BLaER1 treated with 17β-estradiol and CSF1 and Interleukin-3, amounts not matched to agents 10 nM and 100 nM (cell line): ENCODE measurements around the gene SLC25A46.
A peak's percentile ranks its signal among the peaks of the same experiment; 100 is the strongest.

ENCODE experiments used
- H3K27ac ChIP-seq, 11 experiments: shearing (Covaris generic); formaldehyde crosslinking; 2 replicates each; pipeline ENCODE4 v1.8.1; 2022
- H3K27me3 ChIP-seq, 11 experiments: shearing (Covaris generic); formaldehyde crosslinking; 2 replicates each; pipeline ENCODE4 v1.8.1; 2022
- H3K36me3 ChIP-seq, 11 experiments: shearing (Covaris generic); formaldehyde crosslinking; 2 replicates each; pipeline ENCODE4 v1.8.1; 2022
- H3K4me1 ChIP-seq, 10 experiments: shearing (Covaris generic); formaldehyde crosslinking; 2 replicates each; pipeline ENCODE4 v1.8.1; 2022
- H3K4me2 ChIP-seq, 11 experiments: shearing (Covaris generic); formaldehyde crosslinking; 2 replicates each; pipeline ENCODE4 v1.8.1; 2022
- H3K4me3 ChIP-seq, 10 experiments: shearing (Covaris generic); formaldehyde crosslinking; 2 replicates each; pipeline ENCODE4 v1.8.1; 2022
- H3K9ac ChIP-seq, 11 experiments: shearing (Covaris generic); formaldehyde crosslinking; 2 replicates each; pipeline ENCODE4 v1.8.1; 2022
- H3K9me3 ChIP-seq, 11 experiments: shearing (Covaris generic); formaldehyde crosslinking; replicated peaks in 1 of 11; 2 replicates each; pipeline ENCODE4 v1.8.1; 2022
- H4K20me1 ChIP-seq, 11 experiments: shearing (Covaris generic); formaldehyde crosslinking; 2 replicates each; pipeline ENCODE4 v1.8.1; 2022
- Cebpa-rat ChIP-seq, 11 experiments: shearing (Covaris generic); IDR thresholded peaks; 2 replicates each; pipeline ENCODE4 v1.8.1; 2022

SLC25A46 gene

DNA sequence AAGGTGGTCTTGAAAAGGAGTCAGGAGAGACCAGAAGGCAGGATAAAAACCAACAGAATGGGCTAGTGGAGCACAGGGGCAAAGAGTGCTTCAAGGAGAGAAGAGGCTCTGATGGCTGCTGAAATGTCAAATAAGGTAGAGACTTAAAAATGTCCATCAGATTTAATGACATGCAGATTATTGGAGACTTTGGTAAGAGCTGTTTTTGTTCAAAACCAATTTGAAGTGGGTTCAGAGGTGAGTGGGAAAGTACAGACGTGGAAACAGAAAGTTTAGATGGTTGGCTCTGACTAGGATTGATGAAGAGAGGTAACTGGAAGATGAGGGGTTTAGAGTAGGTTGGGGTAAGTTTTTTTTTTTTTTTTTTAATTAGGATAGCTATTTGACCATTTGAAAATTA lies 14.1 kb downstream of the SLC25A46 start:
- Histone ChIP-seq H3K4me3 (no peak overlapping the region), H3K9ac (no peak overlapping the region), H3K27me3 (no peaks in the 10 kb centered on the region), H3K9me3 (no peaks in the 10 kb centered on the region), H3K4me2 (no peak overlapping the region), H4K20me1 (peaks cover 0 to 4% (median 0%) of the 10 kb centered on the region in 11 experiments; a peak in 4 of 22 replicates), H3K36me3 (peaks cover 66 to 100% (median 77%) of the 10 kb centered on the region in 11 experiments), H3K4me1 (no peaks in the 10 kb centered on the region), H3K27ac (no peak overlapping the region)
- no peak for TF ChIP-seq Cebpa-rat (IDR thresholded peaks at IDR 0.05)

DNA sequence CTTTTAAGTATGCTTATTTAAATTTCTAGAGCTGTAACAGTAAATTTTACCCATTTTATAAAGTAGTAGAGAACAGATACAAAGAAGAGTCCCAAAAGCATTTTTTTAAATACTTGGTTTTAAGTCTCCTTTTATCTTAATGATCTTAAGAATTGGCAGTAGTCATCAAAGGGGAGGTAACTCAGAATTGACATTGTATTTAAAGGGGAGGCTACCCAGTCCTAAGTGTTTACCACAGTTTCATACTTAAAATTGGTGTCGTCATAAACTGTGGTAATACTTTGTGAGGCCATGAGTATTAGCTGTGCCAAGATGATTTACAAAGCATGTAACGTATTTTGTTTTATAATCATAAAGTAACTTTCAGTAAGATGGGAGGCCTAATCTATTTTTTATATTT lies 14.8 kb downstream of the SLC25A46 start:
- H3K27me3 ChIP-seq = no peaks in the 10 kb centered on the region
- peaks cover 0 to 4% (median 0%) of the 10 kb centered on the region in 11 experiments; a peak in 4 of 22 replicates for H4K20me1 ChIP-seq
- H3K4me1 ChIP-seq = no peaks in the 10 kb centered on the region
- H3K4me3 ChIP-seq = no peak overlapping the region
- no peak for TF ChIP-seq Cebpa-rat (IDR thresholded peaks at IDR 0.05)
- H3K27ac ChIP-seq = no peak overlapping the region
- H3K36me3 ChIP-seq = peaks cover 63 to 100% (median 77%) of the 10 kb centered on the region in 11 experiments
- H3K4me2 ChIP-seq = no peak overlapping the region
- H3K9ac ChIP-seq = no peak overlapping the region
- no peaks in the 10 kb centered on the region for H3K9me3 ChIP-seq

DNA sequence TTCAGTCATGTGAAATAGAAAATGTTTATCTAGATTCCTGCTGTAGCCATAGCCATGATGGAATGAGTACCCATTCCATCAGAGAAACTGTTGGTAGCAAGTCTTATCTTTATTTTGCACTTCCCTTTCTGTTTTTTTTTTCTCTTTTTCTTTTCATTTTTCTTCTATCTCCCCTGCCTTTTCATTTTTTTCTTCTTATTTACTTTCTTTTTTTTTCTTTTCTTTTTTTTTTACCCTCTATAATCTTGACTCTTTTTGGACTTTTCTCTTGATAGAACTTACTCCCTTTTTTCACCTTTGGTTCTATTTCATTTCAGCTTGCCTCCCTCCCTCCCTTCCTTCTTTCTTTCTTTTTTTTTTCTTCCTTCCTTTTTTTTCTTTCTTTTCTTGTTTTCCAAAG lies 15.4 kb downstream of the SLC25A46 start:
- H3K9me3 ChIP-seq = no peaks in the 10 kb centered on the region
- H3K9ac ChIP-seq = 0 out of 22 replicates have a peak overlapping the region, but pooled peaks of 1 of the 11 experiments have one; percentile 12
- no peak overlapping the region for H3K27ac ChIP-seq
- H4K20me1 ChIP-seq = peaks cover 0 to 4% (median 0%) of the 10 kb centered on the region in 11 experiments; a peak in 4 of 22 replicates
- H3K4me2 ChIP-seq = no peak overlapping the region
- H3K36me3 ChIP-seq = peaks cover 63 to 100% (median 77%) of the 10 kb centered on the region in 11 experiments
- H3K27me3 ChIP-seq = no peaks in the 10 kb centered on the region
- TF ChIP-seq Cebpa-rat (IDR thresholded peaks at IDR 0.05) = no peak
- H3K4me1 ChIP-seq = no peaks in the 10 kb centered on the region
- no peak overlapping the region for H3K4me3 ChIP-seq

DNA sequence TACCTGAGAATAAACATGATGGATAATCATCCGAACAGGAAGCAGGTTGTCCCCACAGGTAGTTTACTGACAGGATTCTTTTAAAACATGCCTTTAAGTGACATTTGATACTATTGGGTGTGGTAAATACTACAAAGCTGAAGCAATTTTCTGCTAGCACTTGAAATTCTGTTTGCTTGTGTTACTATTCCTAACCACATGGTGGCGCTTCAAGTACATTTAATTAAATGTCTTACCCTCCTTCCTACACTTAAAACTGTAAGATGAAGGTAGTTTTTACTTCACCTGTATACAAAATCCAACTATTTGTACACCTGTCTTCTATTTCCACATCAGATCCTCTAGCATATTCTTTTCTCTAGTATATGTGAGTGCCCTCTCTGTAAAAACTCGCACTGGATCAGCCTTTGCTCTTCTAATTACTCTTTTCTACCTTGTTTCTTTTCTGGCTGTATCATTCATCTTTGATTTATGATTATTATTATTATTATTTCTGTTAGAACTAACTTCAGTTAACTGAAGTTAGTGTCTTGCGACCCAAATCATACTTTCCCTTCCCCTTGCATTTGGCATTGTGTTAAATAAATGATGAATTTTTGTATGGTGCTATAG lies 18.4 kb downstream of the SLC25A46 start:
- Histone ChIP-seq H3K4me2 (no peak overlapping the region), H3K9me3 (no peaks in the 10 kb centered on the region), H3K9ac (no peak overlapping the region), H3K27ac (no peak overlapping the region), H3K4me1 (no peaks in the 10 kb centered on the region), H3K36me3 (peaks cover 63 to 100% (median 83%) of the 10 kb centered on the region in 11 experiments), H3K4me3 (no peak overlapping the region), H3K27me3 (no peaks in the 10 kb centered on the region), H4K20me1 (peaks cover 0 to 4% (median 0%) of the 10 kb centered on the region in 11 experiments; a peak in 3 of 22 replicates)
- no peak for TF ChIP-seq Cebpa-rat (IDR thresholded peaks at IDR 0.05)

DNA sequence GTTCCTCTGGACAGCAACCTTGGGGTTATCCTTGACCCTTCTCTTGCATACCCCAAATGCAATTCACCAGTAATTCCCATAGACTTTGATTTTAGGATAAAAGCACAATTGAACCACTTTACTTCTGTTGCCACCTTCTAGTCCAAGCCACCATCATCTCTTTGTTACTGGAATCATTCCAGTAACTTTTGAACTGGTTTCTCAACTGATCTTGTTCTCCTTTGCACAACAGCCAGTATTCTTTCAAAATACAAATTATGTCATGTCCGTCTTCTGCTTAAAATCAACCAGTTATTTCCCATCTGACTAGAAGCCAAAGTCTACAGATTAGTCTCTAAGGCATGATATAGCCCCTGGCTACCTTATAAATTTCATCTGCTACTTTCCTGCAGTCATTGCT lies 21.4 kb downstream of the SLC25A46 start:
- TF ChIP-seq Cebpa-rat (IDR thresholded peaks at IDR 0.05) = no peak

DNA sequence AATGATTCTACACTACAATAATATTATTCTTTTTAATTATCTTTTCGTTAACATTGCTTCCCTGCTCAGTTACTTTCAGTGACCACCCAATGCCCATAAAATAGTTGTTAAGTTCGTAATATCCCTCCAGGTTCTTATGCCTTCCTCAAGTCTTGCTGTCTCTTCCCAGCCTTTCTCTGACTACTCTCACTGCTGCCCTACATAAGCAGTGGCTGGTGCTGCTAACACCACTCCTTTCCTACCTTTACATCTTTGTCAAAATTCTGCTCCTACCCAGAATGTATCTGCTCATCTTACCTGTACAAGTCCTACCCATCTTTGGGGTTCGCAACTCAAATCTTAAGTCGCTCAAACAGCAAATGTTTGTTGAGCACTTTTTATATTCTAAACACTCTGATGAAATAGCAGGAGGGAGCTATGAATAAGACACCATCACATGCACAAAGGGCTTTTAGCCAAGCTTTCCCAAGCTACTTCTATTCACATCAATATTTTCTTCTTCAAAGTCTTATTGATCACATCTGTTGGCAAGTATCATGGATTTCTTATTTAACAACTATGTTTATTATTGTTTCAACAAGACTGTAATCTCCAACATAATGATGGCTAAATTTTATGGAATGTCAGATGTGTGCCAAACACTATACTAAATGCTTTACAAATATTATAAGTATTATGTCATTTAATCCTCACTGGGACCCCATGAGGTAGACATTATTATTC lies 29.5 kb downstream of the SLC25A46 start:
- H3K4me3 ChIP-seq = no peak overlapping the region
- no peaks in the 10 kb centered on the region for H4K20me1 ChIP-seq
- no peaks in the 10 kb centered on the region for H3K27me3 ChIP-seq
- no peaks in the 10 kb centered on the region for H3K9me3 ChIP-seq
- no peaks in the 10 kb centered on the region for H3K4me1 ChIP-seq
- no peak overlapping the region for H3K9ac ChIP-seq
- no peak for TF ChIP-seq Cebpa-rat (IDR thresholded peaks at IDR 0.05)
- H3K36me3 ChIP-seq = peaks cover 0 to 8% (median 0%) of the 10 kb centered on the region in 11 experiments; a peak in 5 of 22 replicates
- H3K27ac ChIP-seq = no peak overlapping the region
- H3K4me2 ChIP-seq = no peak overlapping the region

More for the DNA sequence above, 21.4 kb downstream of the SLC25A46 start:
- Histone ChIP-seq H3K27ac (no peak overlapping the region), H3K4me1 (no peaks in the 10 kb centered on the region), H3K4me3 (no peak overlapping the region), H3K36me3 (peaks cover 56 to 89% (median 75%) of the 10 kb centered on the region in 11 experiments), H3K4me2 (no peak overlapping the region), H3K9me3 (no peaks in the 10 kb centered on the region), H3K9ac (no peak overlapping the region), H4K20me1 (peaks cover 0 to 3% (median 0%) of the 10 kb centered on the region in 11 experiments; a peak in 2 of 22 replicates), H3K27me3 (no peaks in the 10 kb centered on the region)

DNA sequence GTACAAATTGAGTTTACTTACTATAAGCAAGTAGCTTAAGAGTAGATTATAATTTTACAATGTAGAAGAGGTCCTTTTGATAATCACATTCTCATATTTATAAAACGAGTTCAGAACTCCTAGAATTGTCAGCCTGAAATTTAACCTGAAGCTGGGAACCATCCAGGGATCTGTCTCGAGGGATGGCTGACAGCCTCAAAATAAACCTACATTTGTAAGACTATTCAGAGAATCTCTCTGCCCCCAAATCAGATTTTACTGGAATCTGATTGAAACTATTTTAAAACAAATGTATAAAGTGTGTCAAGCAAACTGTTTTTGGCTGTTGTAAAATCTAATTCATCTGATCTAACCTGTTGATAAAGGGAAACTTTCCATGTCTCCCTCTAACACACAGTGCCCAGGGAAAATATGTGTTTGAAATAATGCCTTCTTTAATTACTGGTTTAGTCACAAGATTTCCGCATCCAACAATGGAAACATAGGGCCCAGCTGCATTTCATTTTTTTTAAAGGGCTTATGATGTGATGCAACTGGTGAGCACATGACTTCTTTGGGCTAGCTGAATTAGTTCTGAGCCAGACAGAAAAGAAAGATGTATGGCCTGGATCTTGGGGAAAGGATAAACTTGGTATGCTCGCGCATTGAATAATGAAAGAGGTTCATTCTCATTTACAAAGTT lies 30.3 kb downstream of the SLC25A46 start:
- Histone ChIP-seq H3K27ac (no peak overlapping the region), H3K36me3 (peaks cover 0 to 4% (median 0%) of the 10 kb centered on the region in 11 experiments; a peak in 1 of 22 replicates), H3K4me1 (no peaks in the 10 kb centered on the region), H3K9ac (no peak overlapping the region), H4K20me1 (no peaks in the 10 kb centered on the region), H3K27me3 (no peaks in the 10 kb centered on the region), H3K4me3 (no peak overlapping the region), H3K4me2 (no peak overlapping the region), H3K9me3 (no peaks in the 10 kb centered on the region)
- no peak for TF ChIP-seq Cebpa-rat (IDR thresholded peaks at IDR 0.05)

DNA sequence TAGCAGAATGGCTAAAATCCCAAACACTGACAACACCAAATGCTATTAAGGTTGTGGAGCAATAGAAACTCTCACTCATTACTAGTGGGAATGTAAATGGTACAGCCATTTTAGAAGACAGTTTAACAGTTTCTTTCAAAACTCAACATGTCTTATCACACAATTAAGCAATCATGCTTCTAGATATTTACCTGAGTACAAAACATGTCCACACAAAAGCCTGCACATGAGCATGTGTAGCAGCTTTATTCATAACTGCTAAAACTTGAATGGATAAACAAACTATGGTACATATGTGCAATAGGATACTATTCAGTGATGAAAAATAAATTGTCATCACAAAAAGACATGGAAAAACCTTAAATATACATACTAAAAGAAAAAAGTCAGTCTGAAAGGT lies 31.5 kb downstream of the SLC25A46 start:
- H4K20me1 ChIP-seq = no peaks in the 10 kb centered on the region
- H3K27me3 ChIP-seq = no peaks in the 10 kb centered on the region
- H3K4me2 ChIP-seq = no peak overlapping the region
- H3K9me3 ChIP-seq = no peaks in the 10 kb centered on the region
- H3K27ac ChIP-seq = no peak overlapping the region
- no peaks in the 10 kb centered on the region for H3K36me3 ChIP-seq
- H3K9ac ChIP-seq = no peak overlapping the region
- TF ChIP-seq Cebpa-rat (IDR thresholded peaks at IDR 0.05) = no peak
- no peak overlapping the region for H3K4me3 ChIP-seq
- no peaks in the 10 kb centered on the region for H3K4me1 ChIP-seq

DNA sequence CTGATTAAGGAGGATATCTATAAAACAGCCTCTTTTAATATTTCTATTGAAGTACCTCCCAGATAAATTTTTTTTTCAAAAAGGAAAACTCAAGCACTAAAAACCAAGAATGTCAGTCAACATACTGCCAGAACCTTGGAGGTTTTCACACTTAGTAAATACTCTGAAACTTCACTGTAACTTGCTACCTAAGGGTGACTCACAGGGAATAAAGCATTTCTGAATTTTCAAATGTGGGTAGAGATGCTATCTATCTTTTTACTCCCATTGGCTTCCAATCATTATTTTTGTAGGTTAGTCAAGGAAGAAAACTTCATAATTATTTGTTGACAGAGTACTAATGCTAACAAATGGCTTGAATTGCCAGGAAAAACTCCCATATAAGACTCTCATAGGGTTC lies 46.1 kb downstream of the SLC25A46 start:
- H3K4me2 ChIP-seq = no peak overlapping the region

More for the DNA sequence above, 46.1 kb downstream of the SLC25A46 start:
- Histone ChIP-seq H3K27ac (no peak overlapping the region), H3K4me1 (no peaks in the 10 kb centered on the region), H4K20me1 (no peaks in the 10 kb centered on the region), H3K27me3 (no peaks in the 10 kb centered on the region), H3K4me3 (no peak overlapping the region), H3K9ac (no peak overlapping the region), H3K36me3 (no peaks in the 10 kb centered on the region), H3K9me3 (peaks cover 0 to 4% (median 0%) of the 10 kb centered on the region in 11 experiments; a peak in 1 of 22 replicates)
- TF ChIP-seq Cebpa-rat (IDR thresholded peaks at IDR 0.05) = no peak
